ELR (cell line): ENCODE measurements around the gene KLKB1.
A peak's percentile ranks its signal among the peaks of the same experiment; 100 is the strongest.
"Not testable (repeated sequence)": the region's sequence is repeated elsewhere in the genome, so short reads cannot be mapped to it uniquely, and the experiment has no call there.

Experiments used
- DNase-seq: peaks from one replicate; pipeline ENCODE4 v3.0.0-alpha.2; 2015; ENCODE audit warnings: low read depth

The KLKB1 gene

GRCh38 chr4:186227744-186228513 lies 622 bp downstream of the KLKB1 start:
- no peak for DNase-seq

GRCh38 chr4:186228514-186228894 lies 1.2 kb downstream of the KLKB1 start:
- DNase-seq, result no peak

GRCh38 chr4:186234367-186234766 lies 7.1 kb downstream of the KLKB1 start:
- DNase-seq, result no peak

GRCh38 chr4:186236126-186236525 lies 8.8 kb downstream of the KLKB1 start:
- no peak for DNase-seq

- no peak for DNase-seq
Measured at GRCh38 chr4:186240452-186240847, 13.1 kb downstream of the KLKB1 start.

- DNase-seq, result no peak
Measured at GRCh38 chr4:186240848-186241491, 13.7 kb downstream of the KLKB1 start.

- no peak for DNase-seq
Measured at GRCh38 chr4:186241616-186242015, 14.3 kb downstream of the KLKB1 start.

- DNase-seq, result not testable (repeated sequence)
Measured at GRCh38 chr4:186242031-186242430, 14.7 kb downstream of the KLKB1 start.

GRCh38 chr4:186243331-186243730 lies 16.0 kb downstream of the KLKB1 start:
- DNase-seq, result no peak

GRCh38 chr4:186244835-186245234 lies 17.5 kb downstream of the KLKB1 start:
- DNase-seq, result no peak

GRCh38 chr4:186247062-186247752 lies 19.9 kb downstream of the KLKB1 start:
- DNase-seq, result not testable (repeated sequence)

- no peak for DNase-seq
Measured at GRCh38 chr4:186248643-186249042, 21.3 kb downstream of the KLKB1 start.

- DNase-seq, result peak; percentile 51
Measured at GRCh38 chr4:186249785-186250754, 22.8 kb downstream of the KLKB1 start.

GRCh38 chr4:186250760-186251159 lies 23.5 kb downstream of the KLKB1 start:
- no peak for DNase-seq

- no peak for DNase-seq
Measured at GRCh38 chr4:186255122-186255521, 27.8 kb downstream of the KLKB1 start.

GRCh38 chr4:186258216-186258811 lies 31.0 kb downstream of the KLKB1 start:
- DNase-seq, result no peak

- no peak for DNase-seq
Measured at GRCh38 chr4:186260117-186260503, 32.8 kb downstream of the KLKB1 start.

- DNase-seq, result peak; percentile 2
Measured at GRCh38 chr4:186260504-186261448, 33.5 kb downstream of the KLKB1 start.

- no peak for DNase-seq
Measured at GRCh38 chr4:186264660-186265059, 37.4 kb downstream of the KLKB1 start.

- DNase-seq, result not testable (repeated sequence)
Measured at GRCh38 chr4:186265250-186265649, 37.9 kb downstream of the KLKB1 start.
